ENCODE results near the gene SLC35D1.
"Not testable (repeated sequence)": the region's sequence is repeated elsewhere in the genome, so short reads cannot be mapped to it uniquely, and the experiment has no call there.

SLC35D1 gene

DNA sequence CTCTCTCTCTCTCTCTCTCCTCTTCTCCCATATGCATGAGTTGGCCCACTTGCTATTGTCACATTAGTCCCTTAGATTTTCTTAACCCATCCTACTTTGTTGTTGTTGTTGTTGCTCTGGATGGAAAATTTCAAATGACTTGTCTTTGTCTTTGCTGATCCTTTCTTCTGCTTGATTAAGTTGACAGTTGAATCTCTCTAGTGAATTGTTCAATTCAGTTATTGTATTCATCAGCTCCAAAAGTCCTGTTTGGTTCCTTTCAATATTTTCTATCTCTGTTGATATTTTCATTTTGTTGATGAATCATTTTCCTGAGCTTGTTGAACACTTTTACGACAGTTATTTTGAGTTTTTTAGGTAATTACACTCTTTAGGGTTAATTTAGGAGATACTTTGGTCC lies 18.8 kb upstream of the SLC35D1 start:
- no peaks in the 10 kb centered on the region for H3K27me3 ChIP-seq (ENCODE audit: insufficient read depth, low read length)
- no peaks in the 10 kb centered on the region for H3K4me1 ChIP-seq (ENCODE audit: insufficient read depth, low read length)
- WGBS = 100% methylated on average over 1 of the region's 1 CpG

DNA sequence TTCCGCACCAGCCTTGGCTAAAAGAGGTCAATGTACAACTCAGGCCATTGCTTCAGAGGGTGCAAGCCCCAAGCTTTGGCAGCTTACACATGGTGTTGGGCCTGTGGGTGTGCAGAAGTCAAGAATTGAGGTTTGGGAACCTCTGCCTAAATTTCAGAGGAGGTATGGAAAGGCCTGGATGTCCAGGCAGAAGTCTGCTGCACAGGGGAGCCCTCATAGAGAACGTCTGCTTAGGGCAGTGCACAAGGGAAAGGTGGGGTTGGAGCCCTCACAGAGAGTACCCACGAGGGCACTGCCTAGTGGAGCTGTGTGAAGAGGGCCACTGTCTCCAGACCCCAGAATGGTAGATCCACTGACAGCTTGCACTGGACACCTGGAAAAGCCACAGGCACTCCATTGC lies 13.7 kb upstream of the SLC35D1 start:
- not testable (repeated sequence) for H3K9ac ChIP-seq (ENCODE audit: low read depth, low read length)

More for the DNA sequence above, 18.8 kb upstream of the SLC35D1 start:
- no peak overlapping the region for H3K9ac ChIP-seq (ENCODE audit: low read depth, low read length)
- peaks cover 11% of the 10 kb centered on the region; the same call in 1 of the 2 replicates for H3K9me3 ChIP-seq (ENCODE audit: insufficient read depth, low read depth, low read length)
- H3K4me3 ChIP-seq (ENCODE audit: low read length) = no peak overlapping the region
- no peak overlapping the region for H3K27ac ChIP-seq (ENCODE audit: low read depth, low read length)
- no peaks in the 10 kb centered on the region for H3K36me3 ChIP-seq (ENCODE audit: insufficient read depth, low read length)

GRCh38 chr1:67062412-67062811 lies 8.5 kb upstream of the SLC35D1 start:
- no peak overlapping the region for H3K9ac ChIP-seq (ENCODE audit: low read depth, low read length)
- H3K27ac ChIP-seq (ENCODE audit: low read depth, low read length) = no peak overlapping the region
- peaks cover 2% of the 10 kb centered on the region for H3K9me3 ChIP-seq (ENCODE audit: insufficient read depth, low read depth, low read length)
- no peaks in the 10 kb centered on the region for H3K27me3 ChIP-seq (ENCODE audit: insufficient read depth, low read length)
- H3K4me1 ChIP-seq (ENCODE audit: insufficient read depth, low read length) = peaks cover 14% of the 10 kb centered on the region; the same call in 1 of the 2 replicates
- 87% methylated on average over 1 of the region's 1 CpG for WGBS
- no peak overlapping the region for H3K4me3 ChIP-seq (ENCODE audit: low read length)
- no peaks in the 10 kb centered on the region for H3K36me3 ChIP-seq (ENCODE audit: insufficient read depth, low read length)

More for the DNA sequence above, 13.7 kb upstream of the SLC35D1 start:
- H3K4me3 ChIP-seq (ENCODE audit: low read length); H3K4me1 ChIP-seq (ENCODE audit: insufficient read depth, low read length); H3K27me3 ChIP-seq (ENCODE audit: insufficient read depth, low read length); H3K27ac ChIP-seq (ENCODE audit: low read depth, low read length); H3K36me3 ChIP-seq (ENCODE audit: insufficient read depth, low read length): not testable (repeated sequence)
- peaks cover 16% of the 10 kb centered on the region for H3K9me3 ChIP-seq (ENCODE audit: insufficient read depth, low read depth, low read length)
- 60% methylated on average over 3 of the region's 3 CpGs for whole genome bisulfite sequencing

- Histone ChIP-seq H3K4me3 (ENCODE audit: low read length) (no peak overlapping the region), H3K27ac (ENCODE audit: low read depth, low read length) (no peak overlapping the region), H3K27me3 (ENCODE audit: insufficient read depth, low read length) (no peaks in the 10 kb centered on the region), H3K9me3 (ENCODE audit: insufficient read depth, low read depth, low read length) (no peaks in the 10 kb centered on the region), H3K9ac (ENCODE audit: low read depth, low read length) (no peak overlapping the region), H3K36me3 (ENCODE audit: insufficient read depth, low read length) (no peaks in the 10 kb centered on the region), H3K4me1 (ENCODE audit: insufficient read depth, low read length) (peaks cover 14% of the 10 kb centered on the region; the same call in 1 of the 2 replicates)
- 95% methylated on average over 2 of the region's 2 CpGs for WGBS
Observed at GRCh38 chr1:67061266-67061665, 7.3 kb upstream of the SLC35D1 start.

- Histone ChIP-seq H3K9ac (ENCODE audit: low read depth, low read length) (no peak overlapping the region), H3K4me1 (ENCODE audit: insufficient read depth, low read length) (peaks cover 14% of the 10 kb centered on the region; the same call in 1 of the 2 replicates), H3K36me3 (ENCODE audit: insufficient read depth, low read length) (no peaks in the 10 kb centered on the region), H3K27ac (ENCODE audit: low read depth, low read length) (no peak overlapping the region), H3K9me3 (ENCODE audit: insufficient read depth, low read depth, low read length) (no peaks in the 10 kb centered on the region), H3K27me3 (ENCODE audit: insufficient read depth, low read length) (no peaks in the 10 kb centered on the region), H3K4me3 (ENCODE audit: low read length) (no peak overlapping the region)
- WGBS = 78% methylated on average over 2 of the region's 2 CpGs
Observed at GRCh38 chr1:67060811-67061218, 6.9 kb upstream of the SLC35D1 start.

DNA sequence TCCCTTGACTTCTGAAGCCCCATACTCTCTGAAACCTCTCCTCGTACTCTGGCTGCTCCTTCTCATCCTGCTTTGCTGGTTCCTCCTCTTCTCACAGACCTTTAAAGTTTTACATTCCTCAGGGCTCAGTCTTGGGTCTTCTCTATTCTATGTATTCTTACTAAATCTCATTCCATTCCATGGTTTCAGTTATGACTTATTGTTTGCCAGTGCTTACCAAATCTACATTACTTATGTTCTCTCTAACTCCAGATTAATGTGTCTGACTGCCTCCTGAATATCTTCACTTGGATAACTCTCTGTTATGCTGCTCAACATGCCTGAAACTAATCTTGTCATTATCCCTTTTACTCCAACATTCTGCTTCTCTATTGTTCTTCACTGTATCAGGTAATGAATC lies 5.4 kb upstream of the SLC35D1 start:
- 85% methylated on average over 1 of the region's 1 CpG for WGBS
- Histone ChIP-seq H3K27me3 (ENCODE audit: insufficient read depth, low read length) (no peaks in the 10 kb centered on the region), H3K36me3 (ENCODE audit: insufficient read depth, low read length) (no peaks in the 10 kb centered on the region)

DNA sequence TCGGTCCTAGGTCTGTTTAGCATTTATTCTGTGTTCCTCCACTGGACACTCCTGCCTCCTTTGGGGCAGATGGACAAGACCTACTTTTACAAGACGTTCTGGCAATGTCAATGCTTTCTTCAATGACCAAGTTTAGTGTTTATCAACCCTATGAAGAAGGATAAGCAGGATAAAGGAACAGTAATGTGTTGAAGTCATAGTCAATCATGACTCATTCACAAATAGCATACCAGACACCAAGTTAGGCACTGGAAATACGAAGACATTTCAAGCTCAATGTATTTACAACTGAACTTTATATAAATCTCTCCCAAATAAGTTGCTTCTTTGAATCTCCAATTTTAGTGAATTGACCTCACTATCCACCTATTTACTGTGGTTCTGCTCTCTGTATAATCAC lies 4.8 kb upstream of the SLC35D1 start:
- no peak overlapping the region for H3K4me3 ChIP-seq (ENCODE audit: low read length)
- H3K4me1 ChIP-seq (ENCODE audit: insufficient read depth, low read length) = peaks cover 20% of the 10 kb centered on the region
- H3K27me3 ChIP-seq (ENCODE audit: insufficient read depth, low read length) = no peaks in the 10 kb centered on the region
- no peaks in the 10 kb centered on the region for H3K36me3 ChIP-seq (ENCODE audit: insufficient read depth, low read length)
- 88% methylated on average over 3 of the region's 3 CpGs for WGBS
- no peaks in the 10 kb centered on the region for H3K9me3 ChIP-seq (ENCODE audit: insufficient read depth, low read depth, low read length)
- no peak overlapping the region for H3K27ac ChIP-seq (ENCODE audit: low read depth, low read length)
- H3K9ac ChIP-seq (ENCODE audit: low read depth, low read length) = no peak overlapping the region

More for the DNA sequence above, 5.4 kb upstream of the SLC35D1 start:
- Histone ChIP-seq H3K9me3 (ENCODE audit: insufficient read depth, low read depth, low read length) (no peaks in the 10 kb centered on the region), H3K4me3 (ENCODE audit: low read length) (no peak overlapping the region), H3K9ac (ENCODE audit: low read depth, low read length) (no peak overlapping the region), H3K27ac (ENCODE audit: low read depth, low read length) (no peak overlapping the region), H3K4me1 (ENCODE audit: insufficient read depth, low read length) (peaks cover 20% of the 10 kb centered on the region)

DNA sequence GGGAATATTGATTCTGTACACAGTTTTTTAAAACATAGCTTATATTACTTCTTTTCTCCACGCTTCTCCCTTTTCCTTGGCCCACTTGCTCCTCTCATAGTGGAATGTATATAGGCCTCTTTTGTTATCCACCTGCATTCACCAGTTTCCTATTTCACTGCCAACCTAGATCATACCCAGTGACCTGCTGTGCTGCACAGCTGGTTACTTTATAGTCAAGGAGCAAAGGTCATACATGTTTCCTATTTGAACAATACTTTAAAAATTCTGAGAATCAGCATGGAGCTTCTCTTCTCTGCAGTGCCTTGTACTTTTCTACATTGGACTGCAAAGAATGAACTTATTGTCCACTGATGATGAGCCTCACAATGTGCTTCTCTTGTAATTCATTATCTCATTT lies 4.3 kb upstream of the SLC35D1 start:
- Histone ChIP-seq H3K27me3 (ENCODE audit: insufficient read depth, low read length) (no peaks in the 10 kb centered on the region), H3K4me1 (ENCODE audit: insufficient read depth, low read length) (peaks cover 20% of the 10 kb centered on the region), H3K36me3 (ENCODE audit: insufficient read depth, low read length) (no peaks in the 10 kb centered on the region), H3K9me3 (ENCODE audit: insufficient read depth, low read depth, low read length) (no peaks in the 10 kb centered on the region), H3K4me3 (ENCODE audit: low read length) (no peak overlapping the region), H3K9ac (ENCODE audit: low read depth, low read length) (no peak overlapping the region), H3K27ac (ENCODE audit: low read depth, low read length) (no peak overlapping the region)
- 80% methylated on average over 1 of the region's 1 CpG for WGBS

DNA sequence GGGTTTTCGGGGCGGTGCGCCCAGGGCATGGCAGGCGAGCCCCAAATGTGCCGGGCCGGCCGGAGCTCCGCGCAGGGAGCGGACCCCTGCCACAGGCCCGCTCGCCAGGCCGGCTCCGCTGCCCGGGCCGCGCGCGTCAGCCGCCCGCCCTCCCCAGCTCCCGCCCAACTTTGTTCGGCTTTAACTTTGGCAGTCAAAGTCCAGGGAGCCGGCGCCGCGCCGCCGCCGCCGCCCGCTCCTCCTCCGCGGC lies 488 bp downstream of the SLC35D1 start:
- H3K9me3 ChIP-seq (ENCODE audit: insufficient read depth, low read depth, low read length) = no peaks in the 10 kb centered on the region
- H3K27ac ChIP-seq (ENCODE audit: low read depth, low read length) = peak overlapping the region; percentile 90
- H3K4me3 ChIP-seq (ENCODE audit: low read length) = peak overlapping the region; percentile 94
- peaks cover 12% of the 10 kb centered on the region; the same call in 1 of the 2 replicates for H3K27me3 ChIP-seq (ENCODE audit: insufficient read depth, low read length)
- peaks cover 17% of the 10 kb centered on the region for H3K36me3 ChIP-seq (ENCODE audit: insufficient read depth, low read length)
- H3K4me1 ChIP-seq (ENCODE audit: insufficient read depth, low read length) = peaks cover 25% of the 10 kb centered on the region
- under 1% methylated on average over 34 of the region's 34 CpGs for WGBS
- H3K9ac ChIP-seq (ENCODE audit: low read depth, low read length) = peak overlapping the region; percentile 84

- no peak overlapping the region for H3K27ac ChIP-seq (ENCODE audit: low read depth, low read length)
Observed at GRCh38 chr1:67052741-67053534, 1.0 kb downstream of the SLC35D1 start.

DNA sequence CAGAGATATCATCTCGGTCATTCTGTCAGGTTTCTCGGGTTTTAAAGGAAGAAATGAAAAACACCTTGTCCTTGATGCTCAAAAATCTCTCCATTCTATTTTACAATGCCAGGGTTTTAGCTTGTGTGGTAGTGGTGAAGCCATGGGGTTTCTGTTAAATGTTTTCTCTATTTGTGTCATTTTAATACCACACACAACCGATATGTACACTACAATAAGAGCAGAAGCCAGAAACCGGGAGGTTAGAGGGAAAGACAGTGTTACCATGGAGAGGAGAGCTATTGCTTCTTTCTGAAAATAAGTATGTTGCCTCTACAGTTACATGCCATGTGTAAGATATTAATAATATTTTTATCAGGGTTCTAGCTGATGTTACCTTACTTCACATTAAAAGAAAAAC lies 2.8 kb downstream of the SLC35D1 start:
- Histone ChIP-seq H3K36me3 (ENCODE audit: insufficient read depth, low read length) (peaks cover 36% of the 10 kb centered on the region), H3K4me1 (ENCODE audit: insufficient read depth, low read length) (peaks cover 18% of the 10 kb centered on the region), H3K9ac (ENCODE audit: low read depth, low read length) (no peak overlapping the region), H3K9me3 (ENCODE audit: insufficient read depth, low read depth, low read length) (no peaks in the 10 kb centered on the region), H3K27ac (ENCODE audit: low read depth, low read length) (no peak overlapping the region), H3K4me3 (ENCODE audit: low read length) (no peak overlapping the region), H3K27me3 (ENCODE audit: insufficient read depth, low read length) (peaks cover 12% of the 10 kb centered on the region; the same call in 1 of the 2 replicates)
- 64% methylated on average over 3 of the region's 4 CpGs for WGBS

More at GRCh38 chr1:67052741-67053534, 1.0 kb downstream of the SLC35D1 start:
- Histone ChIP-seq H3K27me3 (ENCODE audit: insufficient read depth, low read length) (peaks cover 12% of the 10 kb centered on the region; the same call in 1 of the 2 replicates), H3K9me3 (ENCODE audit: insufficient read depth, low read depth, low read length) (no peaks in the 10 kb centered on the region), H3K9ac (ENCODE audit: low read depth, low read length) (peak overlapping the region; percentile 84), H3K36me3 (ENCODE audit: insufficient read depth, low read length) (peaks cover 19% of the 10 kb centered on the region), H3K4me1 (ENCODE audit: insufficient read depth, low read length) (peaks cover 20% of the 10 kb centered on the region), H3K4me3 (ENCODE audit: low read length) (peak overlapping the region; percentile 94)
- WGBS = 9% methylated on average over 25 of the region's 25 CpGs
